Suppressor macrophage treated with lipopolysaccharide for 4 hours (primary cell): ENCODE results near the gene CROCC2.

Experiments
- DNase-seq: peaks from one replicate; pipeline ENCODE4 v3.0.0-alpha.2; 2020

The CROCC2 gene

GRCh38 chr2:240906141-240906910 lies at the start of gene CROCC2:
TSS of gene CROCC2 (plus strand) at chr2:240906336. CDS start at chr2:240906514, 178 bp downstream.
- no peak for DNase-seq

GRCh38 chr2:240857039-240858008 lies 48.8 kb upstream of the CROCC2 start:
- DNase-seq, result no peak

GRCh38 chr2:240858321-240858720 lies 47.8 kb upstream of the CROCC2 start:
- no peak for DNase-seq

GRCh38 chr2:240858871-240859270 lies 47.3 kb upstream of the CROCC2 start:
- DNase-seq, result no peak

GRCh38 chr2:240861547-240861946 lies 44.6 kb upstream of the CROCC2 start:
- no peak for DNase-seq

GRCh38 chr2:240864475-240864874 lies 41.7 kb upstream of the CROCC2 start:
- DNase-seq, result no peak

- DNase-seq, result no peak
Measured at GRCh38 chr2:240865391-240865790, 40.7 kb upstream of the CROCC2 start.

- DNase-seq, result no peak
Measured at GRCh38 chr2:240868286-240869108, 37.6 kb upstream of the CROCC2 start, which contains the start of gene AGXT. TSS of gene AGXT (plus strand) at chr2:240868824. CDS start at chr2:240868866, 42 bp downstream.

GRCh38 chr2:240869109-240869955 lies 36.8 kb upstream of the CROCC2 start:
- no peak for DNase-seq

- DNase-seq, result no peak
Measured at GRCh38 chr2:240869956-240870875, 35.9 kb upstream of the CROCC2 start.

- DNase-seq, result no peak
Measured at GRCh38 chr2:240871071-240871958, 34.8 kb upstream of the CROCC2 start.

- DNase-seq, result no peak
Measured at GRCh38 chr2:240872317-240873097, 33.6 kb upstream of the CROCC2 start.

GRCh38 chr2:240873098-240873788 lies 32.9 kb upstream of the CROCC2 start:
- DNase-seq, result no peak

GRCh38 chr2:240873805-240874714 lies 32.1 kb upstream of the CROCC2 start:
- no peak for DNase-seq

GRCh38 chr2:240874715-240875227 lies 31.4 kb upstream of the CROCC2 start:
- no peak for DNase-seq

GRCh38 chr2:240875228-240876034 lies 30.7 kb upstream of the CROCC2 start:
- DNase-seq, result no peak
